ENCODE data around the gene GARIN5B.

DNA sequence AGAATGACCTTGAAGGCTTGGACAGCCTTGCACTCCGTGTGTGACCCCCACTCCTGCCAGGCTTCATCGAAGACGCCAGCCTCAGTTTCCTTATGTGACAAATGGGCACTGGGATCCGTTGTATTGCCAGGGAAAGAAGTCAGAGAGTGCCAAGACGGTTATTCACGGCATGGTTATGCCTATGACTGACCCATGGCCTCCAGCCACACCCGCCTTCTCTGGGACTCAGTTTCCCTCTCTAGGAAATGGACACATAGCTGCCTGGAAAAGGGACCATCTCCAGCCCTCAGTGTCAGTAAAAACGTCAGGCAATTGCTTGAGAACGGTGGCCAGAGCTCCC is 45.4 kb upstream of the GARIN5B start:
- TF ChIP-seq POLR2A (IDR thresholded peaks at IDR 0.05; ENCODE audit: low read depth, low read length) (no peak), POLR2AphosphoS5 (IDR thresholded peaks at IDR 0.05; ENCODE audit: low read depth, low read length) (no peak), TAF1 (IDR thresholded peaks at IDR 0.05; ENCODE audit: borderline replicate concordance, low read depth, low read length) (no peak)

Data from GM12892 (cell line).